IPS-18a (cell line): ENCODE results near the gene GMDS.

Source experiments
- H3K27ac ChIP-seq: one replicate; pipeline ENCODE4 v1.5.1; 2013; ENCODE audit warnings: low read length
- H3K27me3 ChIP-seq: one replicate; pipeline ENCODE4 v1.6.1; 2013; ENCODE audit warnings: mild to moderate bottlenecking, low read length; ENCODE audit not compliant: control insufficient read depth, insufficient read depth
- H3K36me3 ChIP-seq: one replicate; pipeline ENCODE4 v1.6.1; 2013; ENCODE audit warnings: low read depth, low read length; ENCODE audit not compliant: control insufficient read depth
- H3K4me1 ChIP-seq: one replicate; pipeline ENCODE4 v1.6.1; 2013; ENCODE audit warnings: low read depth, low read length; ENCODE audit not compliant: control insufficient read depth
- H3K4me3 ChIP-seq: one replicate; pipeline ENCODE4 v1.5.1; 2013; ENCODE audit warnings: low read length
- H3K9ac ChIP-seq: one replicate; pipeline ENCODE4 v1.6.1; 2013; ENCODE audit warnings: mild to moderate bottlenecking, low read length, moderate library complexity
- H3K9me3 ChIP-seq: one replicate; pipeline ENCODE4 v1.6.1; 2013; ENCODE audit warnings: low read depth, low read length; ENCODE audit not compliant: control insufficient read depth

The GMDS gene

DNA sequence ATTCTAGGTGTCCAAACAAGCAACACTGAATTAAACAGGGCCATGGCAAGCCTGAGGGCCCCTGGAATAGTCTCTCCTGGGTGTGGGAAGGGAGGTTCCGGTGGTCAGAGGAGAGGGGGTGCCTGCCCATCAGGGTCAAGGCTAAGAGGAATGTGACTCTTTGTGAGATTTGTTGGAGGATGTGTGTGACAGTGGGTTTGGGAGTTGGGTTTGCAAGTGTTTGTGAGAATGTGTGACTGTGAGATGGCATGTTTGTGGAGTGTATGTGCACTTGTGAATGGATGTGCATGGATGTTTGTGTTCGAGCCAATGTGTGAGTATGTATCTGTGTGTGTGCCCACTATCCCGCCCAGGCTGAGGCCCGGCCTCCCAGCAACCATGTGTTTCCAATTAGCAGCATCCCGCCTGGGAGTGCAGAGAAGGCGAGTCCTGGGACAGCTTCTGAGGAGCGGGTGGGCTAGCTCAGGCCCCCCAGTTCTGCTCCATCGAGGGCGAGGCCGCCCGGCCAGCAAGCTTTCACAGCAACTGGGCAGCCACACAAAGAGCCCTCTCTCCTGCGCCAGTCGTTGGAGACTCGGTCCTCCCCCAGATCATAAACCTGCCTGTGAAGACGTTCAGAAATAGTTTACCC is 623.1 kb downstream of the GMDS start:
- no peak overlapping the region for H3K27ac ChIP-seq
- H3K36me3 ChIP-seq: no peaks in the 10 kb centered on the region
- H3K9ac ChIP-seq: no peak overlapping the region
- peaks cover 100% of the 10 kb centered on the region for H3K27me3 ChIP-seq
- peaks cover 7% of the 10 kb centered on the region for H3K4me1 ChIP-seq
- no peak overlapping the region for H3K4me3 ChIP-seq
- no peaks in the 10 kb centered on the region for H3K9me3 ChIP-seq

DNA sequence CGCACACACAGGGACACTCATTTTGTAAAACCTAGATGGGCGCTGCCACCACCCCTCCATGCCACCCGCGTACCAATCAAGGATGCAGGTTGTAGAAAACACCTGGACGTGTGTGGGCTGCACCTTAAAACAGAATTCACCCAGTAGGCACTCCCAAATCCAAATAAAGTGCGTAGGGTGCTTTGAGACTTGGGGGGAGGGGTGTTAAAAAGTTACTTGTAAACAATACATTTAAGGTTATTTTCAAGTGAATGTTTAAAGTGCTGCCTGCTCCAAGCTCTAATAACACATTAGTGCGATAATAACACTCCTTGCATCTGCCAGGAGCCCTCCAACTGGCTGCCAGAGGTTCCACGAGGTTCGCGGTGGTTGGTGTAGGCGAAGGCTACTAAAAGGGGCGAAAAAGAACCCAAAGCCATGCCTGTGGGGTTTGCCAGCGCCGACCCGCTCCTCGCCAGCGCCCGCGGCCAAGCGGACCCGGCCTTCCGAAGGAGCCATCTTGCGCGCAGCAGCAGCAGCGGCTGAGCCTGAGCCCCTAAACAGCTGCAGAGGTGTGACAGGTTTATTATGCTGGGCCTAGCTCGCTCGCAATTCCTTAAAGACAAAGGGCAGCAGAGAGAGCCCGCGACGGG is 624.2 kb downstream of the GMDS start:
- Histone ChIP-seq H3K36me3 (no peaks in the 10 kb centered on the region), H3K27me3 (peaks cover 100% of the 10 kb centered on the region), H3K9ac (no peak overlapping the region), H3K4me1 (peaks cover 7% of the 10 kb centered on the region), H3K9me3 (no peaks in the 10 kb centered on the region), H3K4me3 (no peak overlapping the region), H3K27ac (no peak overlapping the region)

DNA sequence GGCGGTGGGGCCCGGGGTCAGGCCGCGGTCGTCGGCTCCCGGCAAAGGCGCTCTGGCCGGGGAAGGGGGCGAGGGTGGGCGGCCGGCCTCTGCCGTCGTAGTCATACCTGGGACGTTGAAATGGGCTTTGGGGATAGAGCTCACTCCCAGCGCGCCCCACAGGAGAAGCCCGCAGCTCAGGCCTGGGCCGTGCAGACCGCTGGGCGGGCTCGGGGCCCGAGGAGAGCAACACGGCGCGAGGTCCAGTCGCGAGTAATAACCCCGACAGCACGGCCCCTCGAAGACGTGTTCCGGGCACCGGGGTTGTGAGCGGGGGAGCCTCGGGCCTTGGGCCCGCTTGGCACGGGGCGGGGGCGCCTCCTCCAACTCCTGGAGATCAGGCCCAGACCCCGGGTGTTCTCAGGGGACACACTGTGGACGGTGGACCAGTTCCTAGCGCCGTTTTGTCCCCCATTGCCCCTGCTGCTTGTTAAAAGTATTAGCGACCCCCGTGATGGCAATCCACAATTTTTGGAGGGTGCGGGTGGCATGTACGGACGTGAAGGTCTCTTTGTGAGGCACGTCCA is 624.8 kb downstream of the GMDS start:
- H3K9ac ChIP-seq: no peak overlapping the region
- H3K9me3 ChIP-seq: peaks cover 3% of the 10 kb centered on the region
- H3K4me1 ChIP-seq: peaks cover 8% of the 10 kb centered on the region
- H3K27me3 ChIP-seq: peaks cover 100% of the 10 kb centered on the region
- no peaks in the 10 kb centered on the region for H3K36me3 ChIP-seq
- H3K4me3 ChIP-seq: no peak overlapping the region
- no peak overlapping the region for H3K27ac ChIP-seq

DNA sequence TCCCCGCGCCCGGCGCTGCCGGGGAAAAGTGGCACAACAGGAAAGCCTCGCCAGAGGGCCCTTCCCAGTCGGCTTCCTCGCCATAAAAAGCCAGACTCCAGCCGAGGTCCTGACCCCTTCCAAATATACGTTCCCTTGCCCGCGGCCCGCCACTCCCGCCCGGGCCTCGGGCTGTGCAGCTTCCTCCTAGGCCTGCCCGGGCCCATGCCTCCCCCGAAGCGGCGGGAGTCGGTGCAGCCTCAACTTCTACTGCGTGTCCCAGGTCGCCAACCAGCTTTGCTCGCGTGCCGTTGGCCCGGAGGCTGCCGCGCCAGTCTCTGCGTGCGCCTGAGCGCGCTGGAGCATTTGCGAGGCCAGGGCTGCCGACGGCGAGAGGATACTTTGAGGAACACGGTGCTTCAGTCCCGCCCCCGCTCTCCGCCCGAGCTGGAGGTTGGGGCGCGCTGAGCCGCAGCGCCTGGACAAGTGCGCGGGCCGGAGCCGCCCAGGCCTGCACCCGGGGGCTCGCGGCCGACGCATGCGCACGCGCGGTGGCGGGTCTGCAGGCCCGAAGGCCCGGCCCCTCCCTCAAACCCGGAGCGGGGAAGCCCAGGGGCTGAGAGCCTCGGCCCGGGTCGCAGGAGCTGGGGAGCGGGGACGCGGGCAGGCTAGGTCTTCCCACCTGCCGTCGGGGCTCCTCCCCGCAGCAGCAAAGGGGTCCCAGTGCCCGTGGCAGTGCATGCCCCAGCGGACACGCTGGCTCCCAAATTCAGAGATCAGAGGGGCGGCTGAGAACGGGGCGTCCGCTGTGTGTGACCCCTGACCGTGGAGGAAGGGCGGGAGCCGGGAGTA is 625.5 kb downstream of the GMDS start:
- peaks cover 100% of the 10 kb centered on the region for H3K27me3 ChIP-seq
- H3K4me1 ChIP-seq: peaks cover 6% of the 10 kb centered on the region
- H3K4me3 ChIP-seq: peak overlapping the region; percentile 46
- H3K9me3 ChIP-seq: peaks cover 5% of the 10 kb centered on the region
- no peak overlapping the region for H3K27ac ChIP-seq
- no peak overlapping the region for H3K9ac ChIP-seq
- H3K36me3 ChIP-seq: no peaks in the 10 kb centered on the region

DNA sequence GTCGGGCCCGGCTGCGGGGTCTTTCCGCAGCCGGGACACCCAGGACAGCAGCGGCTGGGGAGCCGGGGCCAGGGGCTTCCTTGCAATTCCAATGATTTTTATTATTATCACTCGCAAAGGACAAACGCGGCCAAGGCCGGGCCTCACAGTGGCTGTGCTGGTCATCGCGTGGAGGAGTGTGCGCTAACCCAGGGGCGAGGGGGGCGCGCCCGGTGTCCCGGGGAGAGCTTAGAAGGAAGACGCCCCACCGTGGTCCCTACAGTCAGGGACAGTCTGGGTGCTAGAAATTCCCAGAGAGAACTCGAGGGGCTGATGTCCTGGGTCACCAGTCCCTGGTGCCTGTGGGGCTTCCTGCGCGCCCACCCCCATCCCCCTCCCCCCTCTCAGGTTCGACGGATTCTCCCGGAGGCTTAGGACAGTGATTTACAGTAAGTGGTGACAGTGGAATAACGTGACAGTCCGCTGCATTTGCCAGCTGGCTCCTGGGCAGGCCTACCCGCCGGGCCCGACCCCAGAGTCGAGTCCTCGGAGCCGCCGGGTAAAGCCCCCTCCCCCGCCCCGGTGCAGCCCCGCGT is 626.2 kb downstream of the GMDS start:
- Histone ChIP-seq H3K27ac (no peak overlapping the region), H3K4me1 (peaks cover 6% of the 10 kb centered on the region), H3K36me3 (no peaks in the 10 kb centered on the region), H3K9ac (no peak overlapping the region), H3K9me3 (peaks cover 5% of the 10 kb centered on the region), H3K27me3 (peaks cover 100% of the 10 kb centered on the region), H3K4me3 (peak overlapping the region; percentile 46)

DNA sequence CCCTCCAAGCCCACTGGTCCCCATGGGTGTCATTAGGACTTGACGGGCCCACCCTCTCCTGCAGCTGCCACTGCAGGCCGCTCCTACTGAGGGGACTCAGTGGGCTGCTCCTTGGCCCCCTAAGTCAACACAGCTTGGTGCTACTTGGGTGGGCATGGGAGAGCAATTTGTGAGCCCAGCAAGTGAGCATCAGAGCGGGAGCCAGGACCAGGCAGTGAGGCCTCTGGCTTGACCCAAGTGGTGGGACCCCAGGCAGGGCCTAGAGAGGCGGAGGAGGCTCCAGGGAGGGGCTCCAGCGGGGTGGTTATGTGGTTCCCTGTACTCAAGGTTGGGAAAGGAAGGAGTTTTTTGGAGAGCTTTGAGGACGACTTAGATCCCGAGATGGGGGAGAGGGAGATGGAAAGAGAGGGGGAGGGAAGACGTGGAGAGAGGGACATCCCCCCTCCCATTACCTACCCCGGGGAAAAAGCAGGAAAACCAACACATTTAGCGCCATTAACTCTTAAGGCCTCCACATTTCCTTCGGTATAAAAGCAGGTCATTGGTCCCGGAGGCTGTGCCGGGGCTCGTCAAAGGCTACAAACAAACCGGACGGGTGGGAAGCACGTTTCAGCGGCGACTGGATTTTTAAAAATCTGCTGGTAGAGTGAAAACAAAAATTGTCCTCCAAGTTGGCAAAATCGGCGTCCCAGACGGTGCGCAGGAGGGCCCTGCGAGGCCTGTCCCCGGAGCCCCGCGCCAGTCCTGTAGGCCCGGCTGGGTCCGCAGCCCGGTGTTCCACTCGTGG is 626.9 kb downstream of the GMDS start:
- H3K27me3 ChIP-seq: peaks cover 100% of the 10 kb centered on the region
- no peaks in the 10 kb centered on the region for H3K36me3 ChIP-seq
- H3K4me3 ChIP-seq: no peak overlapping the region
- H3K9ac ChIP-seq: no peak overlapping the region
- peaks cover 9% of the 10 kb centered on the region for H3K4me1 ChIP-seq
- no peak overlapping the region for H3K27ac ChIP-seq
- H3K9me3 ChIP-seq: peaks cover 5% of the 10 kb centered on the region

DNA sequence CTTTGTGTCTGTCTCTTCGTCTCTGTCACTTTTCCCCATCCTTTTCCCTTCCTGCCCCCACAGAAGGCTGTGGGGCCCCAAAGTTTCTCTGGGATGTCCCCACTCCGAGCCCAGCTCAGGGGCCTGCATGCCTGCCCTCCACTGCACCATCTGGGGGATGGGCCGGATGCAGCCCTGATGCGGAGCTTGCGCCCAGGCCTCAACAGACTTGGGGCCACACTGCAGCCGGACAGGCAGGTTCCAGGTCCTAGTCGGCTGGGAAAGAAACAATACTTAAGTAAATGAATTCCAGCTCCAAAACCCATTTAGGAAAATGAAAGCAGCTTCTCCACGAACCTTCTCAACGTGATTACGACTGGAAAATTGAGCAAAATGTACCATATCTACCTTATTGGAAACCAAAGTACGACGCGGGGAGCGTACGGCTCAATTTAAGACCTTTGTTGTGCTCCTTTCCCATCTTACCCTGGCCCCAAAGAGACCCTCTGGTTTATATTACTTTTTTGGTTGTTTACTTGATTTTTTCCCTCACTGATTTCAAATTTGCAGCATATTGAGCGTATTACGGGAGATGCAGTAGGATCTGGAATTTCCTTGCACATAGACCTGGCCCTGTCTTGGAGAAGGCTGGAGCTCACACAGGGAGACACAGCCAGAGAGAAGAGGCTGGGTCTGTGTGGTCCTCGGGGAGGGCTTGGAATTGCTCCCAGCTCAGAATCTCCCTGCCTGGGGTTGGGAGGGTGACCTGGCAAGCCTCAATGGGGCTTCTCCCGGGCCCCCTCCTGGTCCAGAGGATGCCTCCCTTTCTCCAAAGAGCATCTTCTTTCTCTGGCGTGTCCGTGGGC is 627.7 kb downstream of the GMDS start:
- Histone ChIP-seq H3K27ac (no peak overlapping the region), H3K36me3 (no peaks in the 10 kb centered on the region), H3K27me3 (peaks cover 100% of the 10 kb centered on the region), H3K4me1 (peaks cover 10% of the 10 kb centered on the region), H3K9ac (no peak overlapping the region), H3K9me3 (peaks cover 7% of the 10 kb centered on the region), H3K4me3 (no peak overlapping the region)

DNA sequence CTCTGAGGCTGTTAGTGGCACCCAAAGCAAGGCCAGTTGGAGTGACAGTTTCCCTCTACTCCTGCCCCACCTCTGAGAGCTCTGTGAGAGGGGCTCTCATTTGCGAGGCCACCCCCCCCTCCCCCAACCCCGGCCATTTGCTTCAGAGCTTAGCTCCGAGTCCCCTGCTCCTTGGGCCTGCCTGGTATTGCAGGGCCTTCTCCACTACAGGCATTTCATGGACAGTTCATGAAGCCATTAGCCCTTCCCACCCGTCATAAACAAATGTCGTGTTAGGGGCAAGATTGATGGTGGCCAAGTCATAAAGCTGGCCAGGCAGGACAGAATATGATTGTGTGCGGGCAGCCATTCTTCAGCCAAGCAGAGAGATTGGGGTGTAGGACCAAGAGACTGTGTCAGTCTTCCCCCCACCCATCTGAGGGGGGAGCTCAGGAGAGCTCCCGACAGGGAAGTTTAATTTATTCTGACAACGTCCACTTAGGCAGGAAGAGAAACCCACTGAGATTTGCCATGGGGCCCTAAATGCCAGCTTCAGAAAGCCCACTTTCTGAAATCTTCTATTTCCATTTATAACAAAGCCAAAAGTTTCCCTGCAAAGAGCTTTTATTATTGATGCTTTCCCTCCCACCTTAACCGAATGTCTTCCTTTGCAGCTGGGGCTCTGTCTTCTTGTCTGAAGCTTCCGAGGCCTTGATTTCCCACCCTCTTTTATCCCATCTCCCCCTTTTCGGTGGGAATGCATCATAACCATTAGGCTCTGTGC is 628.5 kb downstream of the GMDS start:
- no peak overlapping the region for H3K9ac ChIP-seq
- H3K4me1 ChIP-seq: peaks cover 10% of the 10 kb centered on the region
- no peaks in the 10 kb centered on the region for H3K36me3 ChIP-seq
- H3K4me3 ChIP-seq: no peak overlapping the region
- H3K9me3 ChIP-seq: peaks cover 7% of the 10 kb centered on the region
- peaks cover 100% of the 10 kb centered on the region for H3K27me3 ChIP-seq
- no peak overlapping the region for H3K27ac ChIP-seq

DNA sequence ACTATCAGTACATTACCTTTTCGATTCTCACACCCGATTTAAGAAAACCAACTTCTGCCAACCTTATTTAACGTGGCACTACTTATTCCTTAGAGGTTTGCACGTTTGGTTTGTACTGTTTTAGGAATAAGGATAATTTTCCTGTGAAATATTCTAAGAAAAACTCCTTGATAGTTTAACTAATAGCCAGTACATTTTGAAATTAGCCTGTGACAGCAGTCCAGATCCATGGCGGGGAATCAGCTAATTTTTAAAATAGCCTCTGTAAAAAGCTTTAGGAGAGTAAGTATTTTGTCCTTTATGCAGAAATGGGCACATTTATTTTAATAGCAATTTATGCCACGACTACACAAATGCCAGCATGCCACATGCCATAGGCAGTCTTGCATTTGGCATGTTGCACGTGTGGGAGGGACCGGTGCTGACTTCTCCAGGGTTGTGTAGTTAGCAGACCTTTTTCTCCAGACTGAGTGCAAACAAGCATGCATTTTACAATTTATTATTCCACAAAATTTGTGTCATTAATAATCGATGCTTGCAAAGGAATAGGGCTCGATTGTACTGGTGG is 629.5 kb downstream of the GMDS start:
- Histone ChIP-seq H3K27me3 (peaks cover 100% of the 10 kb centered on the region), H3K9ac (no peak overlapping the region)

More for the DNA sequence above, 629.5 kb downstream of the GMDS start:
- no peak overlapping the region for H3K4me3 ChIP-seq
- H3K36me3 ChIP-seq: no peaks in the 10 kb centered on the region
- H3K9me3 ChIP-seq: peaks cover 7% of the 10 kb centered on the region
- peaks cover 10% of the 10 kb centered on the region for H3K4me1 ChIP-seq
- H3K27ac ChIP-seq: no peak overlapping the region
